NCI-H748 (cell line): ENCODE results near the gene ANKRD36C.
"Not testable (repeated sequence)": the region's sequence is repeated elsewhere in the genome, so short reads cannot be mapped to it uniquely, and the experiment has no call there.

Experiments
- DNase-seq: peaks from one replicate; lab custom pipeline; 2025; ENCODE audit not compliant: unreplicated experiment; lab: John Stamatoyannopoulos, UW

ANKRD36C gene

GRCh38 chr2:96008051-96008450 is 16.4 kb upstream of the ANKRD36C start:
- not testable (repeated sequence) for DNase-seq

- not testable (repeated sequence) for DNase-seq
Observed at GRCh38 chr2:96006248-96006647, 14.6 kb upstream of the ANKRD36C start.

GRCh38 chr2:95992520-95993272 is 1.1 kb upstream of the ANKRD36C start:
- DNase-seq, result not testable (repeated sequence)

GRCh38 chr2:95992102-95992501 is 478 bp upstream of the ANKRD36C start:
- DNase-seq, result not testable (repeated sequence)

- DNase-seq, result not testable (repeated sequence)
Observed at GRCh38 chr2:95990884-95991283, 740 bp downstream of the ANKRD36C start.

GRCh38 chr2:95951662-95952061 is 40.0 kb downstream of the ANKRD36C start:
- DNase-seq, result not testable (repeated sequence)

- not testable (repeated sequence) for DNase-seq
Observed at GRCh38 chr2:95948039-95948438, 43.6 kb downstream of the ANKRD36C start.

GRCh38 chr2:95939947-95940346 is 51.7 kb downstream of the ANKRD36C start:
- not testable (repeated sequence) for DNase-seq

- not testable (repeated sequence) for DNase-seq
Observed at GRCh38 chr2:95930740-95931139, 60.9 kb downstream of the ANKRD36C start.

GRCh38 chr2:95917007-95917406 is 74.6 kb downstream of the ANKRD36C start:
- not testable (repeated sequence) for DNase-seq

- DNase-seq, result not testable (repeated sequence)
Observed at GRCh38 chr2:95915131-95915530, 76.5 kb downstream of the ANKRD36C start.

GRCh38 chr2:95911431-95911830 is 80.2 kb downstream of the ANKRD36C start:
- DNase-seq, result not testable (repeated sequence)

GRCh38 chr2:95894443-95894842 is 97.2 kb downstream of the ANKRD36C start:
- not testable (repeated sequence) for DNase-seq

- not testable (repeated sequence) for DNase-seq
Observed at GRCh38 chr2:95867929-95868328, 123.7 kb downstream of the ANKRD36C start.

- not testable (repeated sequence) for DNase-seq
Observed at GRCh38 chr2:95867047-95867677, 124.5 kb downstream of the ANKRD36C start.

- not testable (repeated sequence) for DNase-seq
Observed at GRCh38 chr2:95862121-95862520, 129.5 kb downstream of the ANKRD36C start.

GRCh38 chr2:95836151-95836550 is 155.5 kb downstream of the ANKRD36C start:
- no peak for DNase-seq

GRCh38 chr2:95834077-95835013 is 157.3 kb downstream of the ANKRD36C start:
- not testable (repeated sequence) for DNase-seq

- DNase-seq, result not testable (repeated sequence)
Observed at GRCh38 chr2:95824218-95824617, 167.4 kb downstream of the ANKRD36C start.

GRCh38 chr2:95817521-95817920 is 174.1 kb downstream of the ANKRD36C start:
- DNase-seq, result not testable (repeated sequence)

- DNase-seq, result not testable (repeated sequence)
Observed at GRCh38 chr2:95813311-95813710, 178.3 kb downstream of the ANKRD36C start.
